HCT116 (cell line): ENCODE measurements around the gene CD19.

Experiments
- CTCF ChIP-seq, 3 experiments: fragments of 200-600 bp in 1 of 3; sonication (generic) in 1 of 3; IDR thresholded peaks in 2 of 3; conservative IDR thresholded peaks in 1 of 3; 2 replicates each; pipeline ENCODE4 v1.5.1; 2012 to 2017; ENCODE audit warnings: low read depth in 2 of 3, low read length in 2 of 3, antibody characterized with exemption in 1 of 3, borderline replicate concordance in 1 of 3, control low read depth in 1 of 3, mild to moderate bottlenecking in 1 of 3, mixed read lengths in 1 of 3, mixed run types in 1 of 3, moderate library complexity in 1 of 3; ENCODE audit not compliant: insufficient read depth in 1 of 3
- ELF1 ChIP-seq: IDR thresholded peaks from 2 replicates; pipeline ENCODE4 v1.6.1; 2012; ENCODE audit warnings: low read depth, borderline replicate concordance
- EZH2 ChIP-seq: fragments of 200-600 bp; sonication (generic); IDR thresholded peaks from 2 replicates; pipeline ENCODE4 v1.6.1; 2017; ENCODE audit warnings: antibody characterized with exemption, mixed run types
- JUND ChIP-seq: IDR thresholded peaks from 2 replicates; pipeline ENCODE4 v1.6.1; 2012
- MAX ChIP-seq: IDR thresholded peaks from 2 replicates; pipeline ENCODE4 v1.6.1; 2012
- POLR2AphosphoS5 ChIP-seq: IDR thresholded peaks from 2 replicates; pipeline ENCODE4 v1.6.1; 2011; ENCODE audit warnings: mild to moderate bottlenecking, low read depth, low read length, moderate library complexity
- YY1 ChIP-seq: IDR thresholded peaks from 2 replicates; pipeline ENCODE4 v1.6.1; 2011; ENCODE audit warnings: low read length, low read depth, moderate library complexity, mild to moderate bottlenecking; ENCODE audit not compliant: insufficient replicate concordance; ENCODE audit errors: extremely low read depth

- TF ChIP-seq CTCF (IDR thresholded peaks at IDR 0.05 in 2 of 3, conservative IDR thresholded peaks at IDR 0.05 in 1 of 3; ENCODE audit: borderline replicate concordance in 1 of 3, insufficient read depth in 1 of 3, low read depth in 2 of 3, low read length in 2 of 3) (no peak), ELF1 (no peak), EZH2 (no peak), YY1 (no peak), MAX (no peak), POLR2AphosphoS5 (no peak), JUND (no peak)
These were observed 31.7 kb upstream of the CD19 start for GRCh38 chr16:28899882-28900590.
